ENCODE results near the gene LAG3.

The LAG3 gene

GRCh38 chr12:6772726-6773589, 638 bp downstream of the LAG3 start:
- DNase-seq, result no peak

- DNase-seq, result no peak
Observed at GRCh38 chr12:6773590-6774351, 1.5 kb downstream of the LAG3 start.

GRCh38 chr12:6774499-6775062, 2.3 kb downstream of the LAG3 start:
- no peak for DNase-seq

- no peak for DNase-seq
Observed at GRCh38 chr12:6775185-6776174, 3.2 kb downstream of the LAG3 start.

GRCh38 chr12:6777386-6777785, 5.1 kb downstream of the LAG3 start:
- no peak for DNase-seq

- no peak for DNase-seq
Observed at GRCh38 chr12:6778217-6778573, 5.9 kb downstream of the LAG3 start.

GRCh38 chr12:6778574-6779550, 6.5 kb downstream of the LAG3 start:
- peak; percentile 94 for DNase-seq

GRCh38 chr12:6779708-6780432, 7.5 kb downstream of the LAG3 start:
- DNase-seq, result no peak

- DNase-seq, result no peak
Observed at GRCh38 chr12:6780573-6780972, 8.3 kb downstream of the LAG3 start.

GRCh38 chr12:6782119-6782518, 9.8 kb downstream of the LAG3 start:
- no peak for DNase-seq

- no peak for DNase-seq
Observed at GRCh38 chr12:6782850-6783566, 10.7 kb downstream of the LAG3 start.

- no peak for DNase-seq
Observed at GRCh38 chr12:6783828-6784227, 11.5 kb downstream of the LAG3 start.

GRCh38 chr12:6784296-6784695, 12.0 kb downstream of the LAG3 start:
- DNase-seq, result no peak

GRCh38 chr12:6784761-6785160, 12.4 kb downstream of the LAG3 start:
- DNase-seq, result no peak

GRCh38 chr12:6786416-6787094, 14.2 kb downstream of the LAG3 start:
- DNase-seq, result no peak

- no peak for DNase-seq
Observed at GRCh38 chr12:6787309-6787708, 15.0 kb downstream of the LAG3 start.

- DNase-seq, result no peak
Observed at GRCh38 chr12:6788972-6789924, 16.9 kb downstream of the LAG3 start, which contains the start of gene CD4. TSS of gene CD4 (plus strand) at chr12:6789528. CDS start at chr12:6800139, 10,611 bp downstream.
